DND-41 (cell line): ENCODE results near the gene DNHD1.

Source experiments
- ATAC-seq: fragments of 200-7000 bp; cut with Tn5 transposase; 3 replicates; pipeline ENCODE4 v1.9.1; 2021; ENCODE audit warnings: low read depth; ENCODE audit not compliant: insufficient read depth
- DNase-seq: peaks from one replicate; pipeline ENCODE4 v3.0.0-alpha.2; 2020
- H2AFZ ChIP-seq: 2 replicates; pipeline ENCODE4 v1.6.0; 2012; ENCODE audit warnings: low read depth, low read length
- H3K27ac ChIP-seq: 2 replicates; pipeline ENCODE4 v1.5.1; 2012; ENCODE audit warnings: low read length, inconsistent platforms
- H3K27me3 ChIP-seq: fragments of 200-600 bp; sonication (generic); 2 replicates; pipeline ENCODE4 v1.6.0; 2012; ENCODE audit warnings: low read length, mild to moderate bottlenecking, inconsistent platforms; ENCODE audit not compliant: insufficient read depth, poor library complexity
- H3K36me3 ChIP-seq: 2 replicates; pipeline ENCODE4 v1.5.1; 2012; ENCODE audit warnings: low read length, inconsistent platforms; ENCODE audit not compliant: insufficient read depth
- H3K4me1 ChIP-seq: 2 replicates; pipeline ENCODE4 v1.5.1; 2012; ENCODE audit warnings: mild to moderate bottlenecking, low read length; ENCODE audit not compliant: insufficient read depth
- H3K4me2 ChIP-seq: 2 replicates; pipeline ENCODE4 v1.6.0; 2012; ENCODE audit warnings: mild to moderate bottlenecking, moderate library complexity, low read length, inconsistent platforms; ENCODE audit not compliant: insufficient read depth
- H3K4me3 ChIP-seq, 2 experiments: fragments of 200-600 bp in 1 of 2; shearing (Covaris generic) in 1 of 2; 2 replicates each; pipeline ENCODE4 v1.5.1; 2012 to 2016; ENCODE audit warnings: inconsistent platforms in 2 of 2, low read length in 2 of 2, mild to moderate bottlenecking in 2 of 2, low read depth in 1 of 2, moderate library complexity in 1 of 2
- H3K79me2 ChIP-seq: 2 replicates; pipeline ENCODE4 v1.6.0; 2012; ENCODE audit warnings: low read length, inconsistent platforms; ENCODE audit not compliant: insufficient read depth
- H3K9ac ChIP-seq: 2 replicates; pipeline ENCODE4 v1.6.0; 2012; ENCODE audit warnings: low read depth, mild to moderate bottlenecking, inconsistent platforms, low read length, moderate library complexity
- H3K9me3 ChIP-seq: 2 replicates; pipeline ENCODE4 v1.5.1; 2012; ENCODE audit warnings: low read length, moderate library complexity, mild to moderate bottlenecking, inconsistent platforms; ENCODE audit not compliant: insufficient read depth, severe bottlenecking
- H4K20me1 ChIP-seq: 2 replicates; pipeline ENCODE4 v1.6.0; 2012; ENCODE audit warnings: low read length; ENCODE audit not compliant: insufficient read depth
- CTCF ChIP-seq: IDR thresholded peaks from 2 replicates; pipeline ENCODE4 v1.5.1; 2012; ENCODE audit warnings: borderline replicate concordance, low read length, moderate library complexity, mild to moderate bottlenecking; ENCODE audit not compliant: poor library complexity, severe bottlenecking; ENCODE audit errors: extremely low read depth
- EZH2 ChIP-seq: IDR thresholded peaks from 3 replicates; pipeline ENCODE4 v1.6.1; 2012; ENCODE audit warnings: borderline replicate concordance, low read depth, mild to moderate bottlenecking, moderate library complexity, low read length, inconsistent platforms; ENCODE audit not compliant: severe bottlenecking

Gene DNHD1

GRCh38 chr11:6615046-6615445 is 118.0 kb downstream of the DNHD1 start:
- H3K9ac ChIP-seq, result no peak overlapping the region
- H3K4me2 ChIP-seq, result no peak overlapping the region
- no peak overlapping the region for H3K4me3 ChIP-seq
- H2AFZ ChIP-seq, result no peak overlapping the region
- H3K79me2 ChIP-seq, result peaks cover 41% of the 10 kb centered on the region
- no peaks in the 10 kb centered on the region for H3K27me3 ChIP-seq
- H3K27ac ChIP-seq, result no peak overlapping the region
- no peak for TF ChIP-seq CTCF
- ATAC-seq (no peak), DNase-seq (no peak)
- H3K4me1 ChIP-seq, result peaks cover 54% of the 10 kb centered on the region
- H3K9me3 ChIP-seq, result no peaks in the 10 kb centered on the region
- H3K36me3 ChIP-seq, result peaks cover 44% of the 10 kb centered on the region
- H4K20me1 ChIP-seq, result peaks cover 12% of the 10 kb centered on the region

- Histone ChIP-seq H3K27me3 (no peaks in the 10 kb centered on the region), H3K4me3 (no peak overlapping the region), H2AFZ (no peak overlapping the region), H3K4me2 (no peak overlapping the region), H3K4me1 (peaks cover 45% of the 10 kb centered on the region), H3K27ac (no peak overlapping the region), H3K79me2 (peaks cover 34% of the 10 kb centered on the region), H3K9ac (no peak overlapping the region), H3K9me3 (no peaks in the 10 kb centered on the region), H4K20me1 (peaks cover 6% of the 10 kb centered on the region), H3K36me3 (peaks cover 34% of the 10 kb centered on the region)
- no peak for DNase-seq
- ATAC-seq, result no peak
- TF ChIP-seq CTCF, result no peak
- TF ChIP-seq EZH2, result no peak
These were observed 119.0 kb downstream of the DNHD1 start for GRCh38 chr11:6615882-6616585.

- no peaks in the 10 kb centered on the region for H3K9me3 ChIP-seq
- ATAC-seq (no peak), DNase-seq (no peak)
- H3K36me3 ChIP-seq, result peaks cover 27% of the 10 kb centered on the region
- peaks cover 40% of the 10 kb centered on the region for H3K4me1 ChIP-seq
- no peak overlapping the region for H3K4me2 ChIP-seq
- no peak overlapping the region for H3K4me3 ChIP-seq
- no peaks in the 10 kb centered on the region for H3K27me3 ChIP-seq
- H3K9ac ChIP-seq, result no peak overlapping the region
- TF ChIP-seq CTCF, result no peak
- TF ChIP-seq EZH2, result no peak
- peaks cover 27% of the 10 kb centered on the region for H3K79me2 ChIP-seq
- no peak overlapping the region for H2AFZ ChIP-seq
- no peaks in the 10 kb centered on the region for H4K20me1 ChIP-seq
- H3K27ac ChIP-seq, result no peak overlapping the region
These were observed 119.6 kb downstream of the DNHD1 start for GRCh38 chr11:6616596-6617250.
